ENCODE measurements around the gene LARP7.

The LARP7 gene

DNA sequence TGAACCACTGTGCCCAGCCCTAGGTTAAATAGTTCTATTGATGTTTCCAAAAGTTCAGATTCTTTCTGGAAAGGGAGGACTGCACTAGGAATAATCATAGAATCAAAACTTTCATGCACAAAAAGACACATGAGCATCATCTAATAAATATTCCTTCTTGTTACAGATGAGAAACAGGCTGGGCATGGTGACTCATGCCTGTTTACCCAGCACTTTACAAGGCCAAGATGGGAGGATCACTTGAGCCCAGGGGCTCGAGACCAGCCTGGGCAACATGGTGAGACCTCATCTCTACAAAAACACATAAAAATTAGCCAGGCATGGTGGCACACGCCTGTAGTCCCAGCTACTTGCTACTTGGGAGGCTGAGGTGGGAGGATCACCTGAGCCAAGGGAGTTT is 27.7 kb downstream of the LARP7 start:
- Histone ChIP-seq H3K36me3 (replicated peaks; ENCODE audit: low read depth, low read length) (no peaks in the 10 kb centered on the region), H3K9me3 (ENCODE audit: insufficient read depth, low read length) (no peaks in the 10 kb centered on the region), H3K9ac (ENCODE audit: low read length) (no peak overlapping the region), H3K4me3 (ENCODE audit: low read length) (no peak overlapping the region), H3K27ac (ENCODE audit: low read length) (no peak overlapping the region), H4K20me1 (ENCODE audit: insufficient read depth, low read length) (no peaks in the 10 kb centered on the region), H3K27me3 (ENCODE audit: low read depth, low read length) (no peaks in the 10 kb centered on the region), H2AFZ (ENCODE audit: low read depth, low read length) (no peak overlapping the region), H3K4me1 (ENCODE audit: low read length) (no peaks in the 10 kb centered on the region), H3K4me2 (ENCODE audit: low read length) (no peak overlapping the region), H3K79me2 (ENCODE audit: low read length) (no peaks in the 10 kb centered on the region)
- TF ChIP-seq EZH2phosphoT487 (IDR thresholded peaks at IDR 0.05; ENCODE audit: low read depth): no peak
- TF ChIP-seq, protein P1, sequence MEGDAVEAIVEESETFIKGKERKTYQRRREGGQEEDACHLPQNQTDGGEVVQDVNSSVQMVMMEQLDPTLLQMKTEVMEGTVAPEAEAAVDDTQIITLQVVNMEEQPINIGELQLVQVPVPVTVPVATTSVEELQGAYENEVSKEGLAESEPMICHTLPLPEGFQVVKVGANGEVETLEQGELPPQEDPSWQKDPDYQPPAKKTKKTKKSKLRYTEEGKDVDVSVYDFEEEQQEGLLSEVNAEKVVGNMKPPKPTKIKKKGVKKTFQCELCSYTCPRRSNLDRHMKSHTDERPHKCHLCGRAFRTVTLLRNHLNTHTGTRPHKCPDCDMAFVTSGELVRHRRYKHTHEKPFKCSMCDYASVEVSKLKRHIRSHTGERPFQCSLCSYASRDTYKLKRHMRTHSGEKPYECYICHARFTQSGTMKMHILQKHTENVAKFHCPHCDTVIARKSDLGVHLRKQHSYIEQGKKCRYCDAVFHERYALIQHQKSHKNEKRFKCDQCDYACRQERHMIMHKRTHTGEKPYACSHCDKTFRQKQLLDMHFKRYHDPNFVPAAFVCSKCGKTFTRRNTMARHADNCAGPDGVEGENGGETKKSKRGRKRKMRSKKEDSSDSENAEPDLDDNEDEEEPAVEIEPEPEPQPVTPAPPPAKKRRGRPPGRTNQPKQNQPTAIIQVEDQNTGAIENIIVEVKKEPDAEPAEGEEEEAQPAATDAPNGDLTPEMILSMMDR (IDR thresholded peaks at IDR 0.05; ENCODE audit: low read depth, low read length): no peak

DNA sequence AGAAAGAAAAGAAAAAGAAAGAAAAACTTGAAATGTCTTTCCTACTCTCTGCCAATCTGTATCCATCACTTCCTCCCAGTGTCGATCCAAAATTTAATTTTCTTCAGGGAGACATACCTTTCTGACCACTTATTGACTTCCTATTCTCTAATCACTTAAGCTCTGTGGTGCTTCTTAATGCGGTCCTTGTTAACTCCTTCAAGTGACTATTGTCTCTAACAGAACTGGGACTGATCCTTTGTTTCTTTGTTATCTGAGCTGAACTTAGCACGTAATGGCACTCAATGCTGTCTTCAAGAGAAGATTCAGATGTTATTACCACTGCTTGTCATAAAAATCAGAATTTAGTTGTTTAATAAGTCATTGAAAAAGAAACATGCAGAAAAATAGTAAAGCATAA is 31.2 kb downstream of the LARP7 start:
- Histone ChIP-seq H3K9me3 (ENCODE audit: insufficient read depth, low read length) (no peaks in the 10 kb centered on the region), H3K27me3 (ENCODE audit: low read depth, low read length) (no peaks in the 10 kb centered on the region), H3K27ac (ENCODE audit: low read length) (no peak overlapping the region), H3K79me2 (ENCODE audit: low read length) (no peaks in the 10 kb centered on the region), H3K4me2 (ENCODE audit: low read length) (no peak overlapping the region), H4K20me1 (ENCODE audit: insufficient read depth, low read length) (no peaks in the 10 kb centered on the region), H3K9ac (ENCODE audit: low read length) (no peak overlapping the region), H3K4me3 (ENCODE audit: low read length) (no peak overlapping the region), H3K4me1 (ENCODE audit: low read length) (no peaks in the 10 kb centered on the region), H2AFZ (ENCODE audit: low read depth, low read length) (no peak overlapping the region), H3K36me3 (replicated peaks; ENCODE audit: low read depth, low read length) (no peaks in the 10 kb centered on the region)
- no peak for TF ChIP-seq EZH2phosphoT487 (IDR thresholded peaks at IDR 0.05; ENCODE audit: low read depth)
- TF ChIP-seq, protein P1 (IDR thresholded peaks at IDR 0.05; ENCODE audit: low read depth, low read length): no peak

DNA sequence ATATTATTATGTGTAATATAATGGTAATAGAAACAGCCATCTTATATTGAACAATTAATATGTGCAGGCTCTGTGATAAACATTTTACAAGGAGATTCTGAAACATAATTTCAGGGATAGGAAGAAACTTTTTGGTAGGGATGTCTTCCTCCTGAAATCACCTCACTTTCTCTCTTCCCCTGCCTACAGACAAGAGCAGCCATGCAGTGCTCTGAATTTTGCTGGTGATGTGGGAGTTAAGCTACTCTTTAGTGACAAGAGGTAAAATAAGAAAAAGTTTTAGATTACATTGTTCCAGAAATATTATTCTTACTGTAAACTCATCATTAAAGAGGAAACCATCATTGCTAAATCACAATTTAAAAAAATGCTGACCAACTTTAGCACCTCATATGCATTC is 36.1 kb downstream of the LARP7 start:
- Histone ChIP-seq H3K27ac (ENCODE audit: low read length) (no peak overlapping the region), H2AFZ (ENCODE audit: low read depth, low read length) (no peak overlapping the region), H3K9ac (ENCODE audit: low read length) (no peak overlapping the region), H3K4me1 (ENCODE audit: low read length) (peaks cover 12% of the 10 kb centered on the region), H3K4me3 (ENCODE audit: low read length) (no peak overlapping the region), H3K9me3 (ENCODE audit: insufficient read depth, low read length) (no peaks in the 10 kb centered on the region), H3K4me2 (ENCODE audit: low read length) (no peak overlapping the region), H4K20me1 (ENCODE audit: insufficient read depth, low read length) (no peaks in the 10 kb centered on the region), H3K27me3 (ENCODE audit: low read depth, low read length) (no peaks in the 10 kb centered on the region), H3K79me2 (ENCODE audit: low read length) (no peaks in the 10 kb centered on the region), H3K36me3 (replicated peaks; ENCODE audit: low read depth, low read length) (no peaks in the 10 kb centered on the region)
- no peak for TF ChIP-seq EZH2phosphoT487 (IDR thresholded peaks at IDR 0.05; ENCODE audit: low read depth)
- TF ChIP-seq, protein P1 (IDR thresholded peaks at IDR 0.05; ENCODE audit: low read depth, low read length): no peak

DNA sequence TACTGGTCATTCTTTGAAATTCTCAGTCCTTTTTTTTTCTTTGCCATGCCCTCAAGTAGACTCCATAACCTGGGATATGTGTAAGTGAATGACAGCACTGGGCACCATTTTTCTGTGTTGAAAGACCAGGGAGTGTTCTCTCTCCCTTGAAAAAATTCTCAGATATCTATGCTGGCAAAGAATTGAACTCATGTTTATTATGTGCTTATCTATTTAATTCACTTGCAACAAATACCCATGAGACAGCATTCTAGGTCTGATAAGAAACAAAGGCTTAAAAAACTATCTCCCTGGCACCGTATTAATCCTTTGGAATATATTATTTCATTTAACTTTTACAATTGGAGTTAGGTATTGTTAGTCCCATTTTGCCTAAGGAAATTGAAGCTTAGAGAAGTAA is 36.7 kb downstream of the LARP7 start:
- Histone ChIP-seq H3K36me3 (replicated peaks; ENCODE audit: low read depth, low read length) (no peaks in the 10 kb centered on the region), H3K4me1 (ENCODE audit: low read length) (peaks cover 12% of the 10 kb centered on the region), H3K79me2 (ENCODE audit: low read length) (no peaks in the 10 kb centered on the region), H4K20me1 (ENCODE audit: insufficient read depth, low read length) (no peaks in the 10 kb centered on the region), H2AFZ (ENCODE audit: low read depth, low read length) (no peak overlapping the region), H3K27ac (ENCODE audit: low read length) (no peak overlapping the region), H3K4me3 (ENCODE audit: low read length) (no peak overlapping the region), H3K27me3 (ENCODE audit: low read depth, low read length) (no peaks in the 10 kb centered on the region), H3K9me3 (ENCODE audit: insufficient read depth, low read length) (no peaks in the 10 kb centered on the region), H3K4me2 (ENCODE audit: low read length) (no peak overlapping the region), H3K9ac (ENCODE audit: low read length) (no peak overlapping the region)
- TF ChIP-seq, protein P1 (IDR thresholded peaks at IDR 0.05; ENCODE audit: low read depth, low read length): no peak
- no peak for TF ChIP-seq EZH2phosphoT487 (IDR thresholded peaks at IDR 0.05; ENCODE audit: low read depth)

Measured in OCI-LY3 (cell line).